HG03280 (cell line): Measurements from ENCODE around the gene FBXO22.
"Not testable (repeated sequence)": the region's sequence is repeated elsewhere in the genome, so short reads cannot be mapped to it uniquely, and the experiment has no call there.

Experiments used
- ATAC-seq: cut with Tn5 transposase; IDR thresholded peaks from one replicate; pipeline ENCODE4 v1.9.1; 2021; ENCODE audit warnings: mild to moderate bottlenecking, moderate library complexity; ENCODE audit not compliant: unreplicated experiment

FBXO22 gene

DNA sequence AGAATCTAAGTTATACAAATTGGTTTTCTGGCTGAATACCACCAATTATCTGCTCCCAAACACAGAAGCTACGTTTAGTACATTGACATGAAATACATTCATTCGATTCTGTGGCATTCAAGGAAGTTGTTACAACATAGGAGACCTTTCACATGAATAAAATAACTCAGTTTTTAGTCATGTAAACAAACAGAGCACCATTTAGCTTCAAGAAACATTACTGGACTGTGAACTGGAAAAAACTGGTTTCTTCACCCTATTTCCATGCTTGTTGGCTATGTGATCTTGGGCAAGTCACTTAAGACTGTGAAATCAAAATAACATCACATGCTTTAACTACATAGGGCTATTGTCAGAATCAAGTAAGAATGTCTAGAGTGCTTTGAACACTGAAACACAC is 62.4 kb downstream of the FBXO22 start:
- no peak for ATAC-seq

DNA sequence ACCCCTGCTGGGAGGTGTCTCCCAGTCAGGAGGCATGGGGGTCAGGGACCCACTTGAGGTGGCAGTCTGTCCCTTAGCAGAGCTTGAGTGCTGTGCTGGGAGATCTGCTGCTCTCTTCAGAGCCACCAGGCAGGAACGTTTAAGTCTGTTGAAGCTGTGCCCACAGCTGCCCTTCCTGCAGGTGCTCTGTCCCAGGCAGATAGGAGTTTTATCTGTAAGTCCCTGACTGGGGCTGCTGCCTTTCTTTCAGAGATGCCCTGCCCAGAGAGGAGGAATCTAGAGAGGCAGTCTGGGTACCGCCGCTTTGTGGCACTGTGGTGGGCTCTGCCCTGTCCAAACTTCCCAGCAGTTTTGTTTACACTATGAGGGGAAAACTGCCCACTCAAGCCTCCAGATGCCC is 73.1 kb downstream of the FBXO22 start:
- ATAC-seq: not testable (repeated sequence)

DNA sequence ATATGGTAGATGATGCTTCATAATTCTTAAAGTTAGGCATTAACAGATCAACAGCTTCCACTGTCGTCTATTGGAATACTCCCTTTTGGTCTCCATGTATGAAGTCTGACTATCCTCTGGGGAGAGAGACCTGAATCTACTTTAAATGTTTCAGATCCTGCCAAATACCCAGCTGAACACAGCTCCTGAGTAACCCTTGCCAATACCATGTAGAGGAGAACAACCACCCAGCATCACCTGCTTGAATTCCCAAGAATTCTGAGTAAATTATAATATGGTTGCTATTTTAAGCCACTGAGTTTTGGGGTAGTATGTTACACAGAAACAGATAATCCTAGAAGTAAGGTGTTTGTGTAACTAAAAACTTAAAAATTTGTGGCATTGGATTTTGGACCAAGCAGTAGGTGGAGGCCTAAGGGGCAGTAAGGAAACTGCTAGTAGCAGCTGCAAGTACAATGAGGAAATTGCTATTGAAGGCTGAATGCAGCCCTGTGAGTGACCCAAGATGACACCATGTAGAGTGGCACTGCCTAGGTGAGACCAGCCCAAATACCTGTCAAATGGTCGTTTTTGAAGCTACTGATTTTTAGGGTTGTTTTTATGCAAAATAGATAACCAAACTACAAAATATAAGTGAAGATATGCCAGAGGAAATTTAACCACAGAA is 77.6 kb downstream of the FBXO22 start:
- ATAC-seq: no peak

DNA sequence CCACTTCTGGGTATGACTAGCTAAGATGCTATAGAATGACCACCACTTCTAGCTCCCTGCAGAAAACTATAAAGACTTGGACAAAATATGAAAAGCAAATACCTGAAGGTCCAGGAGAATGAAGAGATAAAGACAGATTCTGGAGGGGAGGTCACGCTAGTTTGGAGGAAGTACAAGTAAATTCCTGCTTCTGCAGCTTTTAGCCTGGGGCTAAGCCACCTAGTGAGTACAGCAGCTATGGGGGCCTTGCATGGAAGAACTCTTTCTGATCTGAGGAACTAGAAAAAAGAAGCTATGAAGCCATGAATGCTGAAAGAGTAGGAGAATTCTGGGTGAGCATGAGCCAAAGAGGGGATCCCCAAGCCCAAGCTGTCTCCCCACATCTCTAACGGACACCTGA is 78.8 kb downstream of the FBXO22 start:
- no peak for ATAC-seq

DNA sequence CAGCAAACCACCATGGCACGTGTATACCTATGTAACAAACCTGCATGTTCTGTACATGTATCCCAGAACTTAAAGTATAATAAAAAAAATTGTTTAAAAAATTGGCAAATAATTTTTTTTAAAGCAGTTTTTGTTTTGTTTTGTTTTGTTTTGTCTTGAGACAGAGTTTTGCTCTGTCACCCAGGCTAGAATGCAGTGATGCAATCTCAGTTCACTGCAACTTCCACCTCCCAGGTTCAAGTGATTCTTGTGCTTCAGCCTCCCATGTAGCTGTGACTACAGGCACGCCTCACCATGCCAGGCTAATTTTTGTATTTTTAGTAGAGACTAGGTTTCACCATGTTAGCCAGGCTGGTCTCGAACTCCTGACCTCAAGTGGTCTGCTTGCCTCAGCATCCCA is 81.0 kb downstream of the FBXO22 start:
- ATAC-seq: not testable (repeated sequence)

DNA sequence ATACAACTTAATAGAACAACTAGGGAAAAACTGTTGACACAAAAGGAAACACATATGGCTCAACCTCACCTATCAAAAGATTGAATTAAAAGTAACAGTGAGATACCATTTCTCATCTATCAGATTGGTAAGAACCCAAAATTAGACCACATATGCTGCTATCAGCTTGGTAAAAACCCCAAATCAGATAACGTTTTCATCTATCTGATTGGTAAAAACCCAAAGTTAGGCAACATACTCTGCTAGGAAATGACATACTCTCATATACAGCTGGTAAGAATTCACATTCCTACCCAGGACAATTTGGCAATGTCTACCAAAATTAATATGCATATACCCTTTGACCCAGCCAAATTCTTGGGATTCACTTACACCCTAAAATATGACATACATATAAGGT is 82.3 kb downstream of the FBXO22 start:
- ATAC-seq: no peak

DNA sequence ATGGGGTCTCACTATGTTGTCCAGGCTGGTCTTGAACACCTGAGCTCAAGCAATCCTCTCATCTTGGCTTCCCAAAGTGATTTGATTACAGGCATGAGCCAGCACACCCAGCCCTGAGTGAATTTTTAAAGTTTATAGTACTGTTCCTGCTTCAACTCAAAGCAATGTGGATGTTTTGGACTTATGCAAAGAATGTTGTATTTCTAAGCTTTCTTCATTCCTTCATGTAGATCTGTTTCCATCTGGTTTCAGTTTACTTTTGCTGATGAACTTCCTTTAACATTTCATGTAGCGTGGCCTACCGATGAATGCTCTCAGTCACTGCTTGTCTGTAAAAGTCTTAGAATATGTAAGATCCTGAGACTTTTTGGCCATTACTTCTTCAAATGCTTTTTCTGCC is 85.4 kb downstream of the FBXO22 start:
- ATAC-seq: no peak

DNA sequence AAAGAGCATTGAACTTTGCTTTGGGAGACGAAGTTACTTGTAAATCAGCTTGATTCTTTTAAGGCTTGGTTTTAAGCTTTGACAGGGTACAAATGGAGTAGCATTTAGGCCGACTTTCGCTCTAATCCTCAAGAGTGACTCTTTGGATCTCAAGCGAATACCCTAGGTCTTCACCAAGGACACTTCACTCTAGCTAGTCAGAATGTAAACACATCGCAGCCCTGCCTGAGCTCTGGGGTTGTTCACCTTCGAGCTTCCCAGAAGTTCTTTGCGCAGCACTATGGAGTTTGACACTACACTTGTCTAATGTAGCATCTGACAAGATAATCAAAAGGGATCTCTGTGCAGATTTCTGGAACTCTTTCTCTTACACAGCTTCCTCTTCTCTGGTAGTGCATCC is 86.2 kb downstream of the FBXO22 start:
- ATAC-seq: no peak
